ENCODE data around the gene DDR1.

The DDR1 gene

DNA sequence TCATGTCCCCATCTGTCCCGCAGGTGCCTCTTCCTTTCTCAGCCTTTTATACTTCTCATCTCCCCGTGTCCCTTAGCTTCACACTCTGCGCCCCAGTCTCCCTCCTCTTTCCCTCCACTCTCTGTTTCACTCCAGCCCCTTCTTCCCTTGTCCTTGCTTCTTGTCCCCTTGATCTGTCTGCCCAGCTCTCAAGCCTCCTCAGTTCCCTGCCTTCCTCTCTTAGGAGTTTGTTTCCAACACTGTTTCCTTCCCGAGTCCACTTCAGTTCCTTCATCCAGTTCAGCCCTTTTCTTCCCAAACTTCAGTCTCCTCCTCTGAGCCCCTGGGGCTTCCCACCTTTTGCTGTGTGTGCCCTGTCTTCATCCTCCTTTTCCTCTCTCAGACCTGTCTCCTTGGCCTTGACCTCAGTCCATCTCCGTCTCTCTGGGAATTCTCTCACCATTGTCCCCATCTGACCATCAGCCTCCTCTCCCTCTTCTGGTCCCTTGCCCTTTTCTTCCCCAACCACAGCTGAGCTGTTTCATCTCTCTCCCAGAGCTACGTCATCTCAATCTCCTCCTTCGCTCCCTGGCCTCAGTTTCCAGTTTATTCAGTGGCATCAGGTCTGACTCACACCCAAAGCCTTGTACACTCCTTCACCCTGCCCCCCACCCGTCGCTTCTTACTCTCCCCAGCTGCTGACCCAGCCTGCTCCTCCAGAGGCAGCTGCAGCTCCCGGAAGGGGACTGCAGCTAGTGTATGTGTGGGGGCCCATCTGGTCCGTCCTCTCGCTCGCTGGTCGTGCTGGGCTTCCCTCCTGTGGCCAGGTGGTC is 2.7 kb upstream of the DDR1 start:
- DNase-seq (ENCODE audit: low spot score): no peak

- DNase-seq (ENCODE audit: low spot score): no peak
These were observed 2.0 kb upstream of the DDR1 start for GRCh38 chr6:30882204-30882758.

- DNase-seq (ENCODE audit: low spot score): no peak
These were observed 1.3 kb upstream of the DDR1 start for GRCh38 chr6:30882759-30883684.

GRCh38 chr6:30884521-30885480 is 482 bp downstream of the DDR1 start:
- DNase-seq (ENCODE audit: low spot score): no peak

DNA sequence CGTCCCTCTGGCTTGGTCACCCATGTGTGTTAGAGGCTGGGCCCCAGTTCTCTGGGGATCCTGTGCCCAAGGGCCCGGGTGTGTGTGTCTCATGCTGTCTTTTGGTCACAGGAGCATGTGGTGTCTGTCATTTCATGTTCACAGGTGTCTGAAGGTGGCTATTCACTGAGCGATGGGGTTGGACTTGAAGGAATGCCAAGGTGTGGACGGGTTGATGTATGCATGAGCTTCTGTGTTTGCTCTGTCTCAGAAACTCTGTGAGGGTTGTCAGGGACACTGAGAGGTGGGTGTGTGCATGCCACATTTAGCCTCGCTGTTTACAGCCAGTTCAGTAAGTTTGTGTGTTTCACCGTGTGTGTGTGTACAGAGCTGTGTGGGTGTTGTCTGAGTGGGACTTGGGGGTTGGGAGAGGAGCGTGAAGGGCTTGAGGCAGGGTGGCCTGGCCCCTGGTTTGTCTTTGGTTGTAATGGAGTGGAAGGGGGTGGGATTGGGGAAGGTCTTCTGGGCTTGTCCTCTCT is 1.2 kb downstream of the DDR1 start:
- DNase-seq (ENCODE audit: low spot score): no peak

- DNase-seq (ENCODE audit: low spot score): no peak
These were observed 1.9 kb downstream of the DDR1 start for GRCh38 chr6:30885999-30886896.

DNA sequence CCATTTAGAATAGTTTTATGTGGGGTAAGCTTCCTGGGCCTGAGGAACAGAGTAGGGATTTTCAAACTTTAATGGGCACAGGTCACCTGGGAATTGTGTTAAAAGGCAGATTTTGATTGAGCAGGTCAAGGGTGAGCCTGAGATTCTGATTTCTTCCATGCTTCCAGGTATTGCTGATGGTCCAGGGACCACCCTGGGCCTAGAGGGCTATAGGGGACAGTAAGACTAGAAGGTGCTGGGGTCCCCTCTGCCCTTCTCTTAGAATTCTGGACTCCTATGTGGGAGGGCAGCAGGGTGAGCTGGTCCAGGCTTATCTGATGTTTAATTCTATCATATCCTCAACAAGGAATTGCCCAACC is 2.6 kb downstream of the DDR1 start:
- no peak for DNase-seq (ENCODE audit: low spot score)

GRCh38 chr6:30887901-30888815 is 3.8 kb downstream of the DDR1 start:
- DNase-seq (ENCODE audit: low spot score): no peak

- no peak for DNase-seq (ENCODE audit: low spot score)
These were observed 4.6 kb downstream of the DDR1 start for GRCh38 chr6:30888816-30889495.

DNA sequence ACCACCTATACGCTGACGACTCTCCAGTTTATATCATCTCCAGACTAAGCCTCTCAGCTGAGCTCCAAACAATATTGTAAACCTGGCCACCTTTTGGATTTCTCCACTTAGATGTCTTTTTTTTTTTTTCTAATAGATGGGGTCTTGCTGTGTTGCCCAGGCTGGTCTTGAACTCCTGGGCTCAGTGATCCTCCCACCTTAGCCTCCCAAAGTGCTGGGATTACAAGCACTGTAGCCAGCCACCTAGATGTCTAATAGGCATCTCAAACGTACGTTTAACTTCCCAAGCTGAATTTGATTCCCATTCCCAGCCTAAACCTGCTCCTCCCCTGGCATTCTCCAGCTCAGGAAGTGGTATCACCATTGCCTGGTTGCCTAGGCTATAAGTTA is 5.2 kb downstream of the DDR1 start:
- no peak for DNase-seq (ENCODE audit: low spot score)

DNA sequence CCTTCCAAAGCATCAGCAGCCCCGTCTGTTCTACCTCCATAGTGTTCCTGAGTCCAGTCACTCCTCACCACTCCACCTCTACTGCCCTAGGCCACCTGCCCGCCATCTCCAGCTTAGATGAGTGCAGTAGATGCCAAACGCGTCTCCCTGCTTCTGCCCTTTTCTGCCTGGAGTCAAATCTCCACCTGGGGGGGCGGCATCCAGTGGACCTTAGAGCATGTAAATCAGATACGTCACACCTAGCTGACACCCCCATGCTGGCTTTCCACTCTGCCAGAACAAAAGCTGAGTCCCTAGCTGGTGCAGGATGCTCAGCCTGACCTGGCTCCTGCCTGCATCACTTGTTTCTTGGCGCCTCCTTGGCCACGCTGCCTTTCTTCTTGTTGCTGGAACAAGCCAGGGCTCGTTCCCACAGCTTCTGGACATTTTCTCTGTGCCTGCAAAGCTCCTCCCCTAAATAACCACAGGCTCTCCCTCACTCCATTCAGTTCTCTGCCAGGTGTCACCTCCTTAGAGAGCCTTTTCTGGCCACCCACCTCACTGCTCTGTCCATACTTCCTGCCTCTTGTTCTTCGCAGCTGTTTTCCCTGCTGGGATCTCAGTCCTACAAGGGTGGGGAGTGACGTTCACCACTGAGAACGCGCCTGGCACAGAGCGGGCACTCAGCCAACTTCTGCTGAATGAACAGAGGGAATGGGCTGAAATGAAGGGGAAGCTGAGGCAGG is 5.8 kb downstream of the DDR1 start:
- no peak for DNase-seq (ENCODE audit: low spot score)

DNA sequence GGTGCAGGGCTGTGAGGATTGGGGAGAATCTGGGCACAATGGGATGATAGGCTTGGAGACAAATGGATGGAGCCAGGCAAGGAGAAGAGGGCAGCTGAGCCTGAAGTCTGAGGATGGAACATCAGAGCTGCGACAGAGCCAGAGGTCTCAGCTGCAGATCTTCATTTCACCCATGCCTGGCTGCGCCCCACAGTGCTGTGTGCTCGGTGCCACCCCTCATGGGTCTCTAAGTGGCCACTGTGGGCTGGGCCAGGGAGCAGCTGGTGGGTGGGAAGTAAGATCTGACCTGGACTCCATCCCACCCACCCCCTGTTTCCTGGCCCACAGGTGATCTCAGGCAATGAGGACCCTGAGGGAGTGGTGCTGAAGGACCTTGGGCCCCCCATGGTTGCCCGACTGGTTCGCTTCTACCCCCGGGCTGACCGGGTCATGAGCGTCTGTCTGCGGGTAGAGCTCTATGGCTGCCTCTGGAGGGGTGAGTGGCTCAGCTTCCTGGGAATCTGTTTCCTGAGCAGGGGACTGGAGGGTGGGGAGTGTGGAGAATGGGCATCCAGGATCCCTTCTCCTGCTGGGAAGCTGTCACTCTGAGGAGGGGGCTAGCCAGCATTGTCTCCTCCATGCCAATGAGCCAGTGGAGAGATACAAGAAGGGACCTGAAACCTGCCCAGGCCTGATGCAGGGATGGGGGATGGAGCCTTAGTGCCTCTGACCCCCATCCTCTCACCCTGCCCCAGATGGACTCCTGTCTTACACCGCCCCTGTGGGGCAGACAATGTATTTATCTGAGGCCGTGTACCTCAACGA is 6.5 kb downstream of the DDR1 start:
- DNase-seq (ENCODE audit: low spot score): no peak

GRCh38 chr6:30891450-30891723 is 7.1 kb downstream of the DDR1 start:
- no peak for DNase-seq (ENCODE audit: low spot score)

DNA sequence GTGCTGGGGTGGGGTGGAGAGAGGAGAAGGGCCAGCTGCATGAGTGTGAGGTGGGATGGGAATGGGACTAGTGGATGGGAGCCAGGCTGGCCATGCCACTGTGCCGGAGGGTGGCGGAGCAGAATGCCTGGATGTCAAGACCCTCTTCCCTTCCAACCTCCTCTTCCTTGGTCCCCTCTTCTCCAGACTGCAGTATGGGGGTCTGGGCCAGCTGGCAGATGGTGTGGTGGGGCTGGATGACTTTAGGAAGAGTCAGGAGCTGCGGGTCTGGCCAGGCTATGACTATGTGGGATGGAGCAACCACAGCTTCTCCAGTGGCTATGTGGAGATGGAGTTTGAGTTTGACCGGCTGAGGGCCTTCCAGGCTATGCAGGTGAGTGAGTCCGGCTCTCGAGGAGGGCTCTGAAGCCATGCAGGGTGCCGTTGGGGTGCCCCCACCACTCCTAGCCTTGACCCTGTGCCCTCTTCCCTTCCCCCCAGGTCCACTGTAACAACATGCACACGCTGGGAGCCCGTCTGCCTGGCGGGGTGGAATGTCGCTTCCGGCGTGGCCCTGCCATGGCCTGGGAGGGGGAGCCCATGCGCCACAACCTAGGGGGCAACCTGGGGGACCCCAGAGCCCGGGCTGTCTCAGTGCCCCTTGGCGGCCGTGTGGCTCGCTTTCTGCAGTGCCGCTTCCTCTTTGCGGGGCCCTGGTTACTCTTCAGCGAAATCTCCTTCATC is 7.7 kb downstream of the DDR1 start:
- DNase-seq (ENCODE audit: low spot score): no peak

GRCh38 chr6:30893001-30893591 is 8.8 kb downstream of the DDR1 start:
- DNase-seq (ENCODE audit: low spot score): no peak

DNA sequence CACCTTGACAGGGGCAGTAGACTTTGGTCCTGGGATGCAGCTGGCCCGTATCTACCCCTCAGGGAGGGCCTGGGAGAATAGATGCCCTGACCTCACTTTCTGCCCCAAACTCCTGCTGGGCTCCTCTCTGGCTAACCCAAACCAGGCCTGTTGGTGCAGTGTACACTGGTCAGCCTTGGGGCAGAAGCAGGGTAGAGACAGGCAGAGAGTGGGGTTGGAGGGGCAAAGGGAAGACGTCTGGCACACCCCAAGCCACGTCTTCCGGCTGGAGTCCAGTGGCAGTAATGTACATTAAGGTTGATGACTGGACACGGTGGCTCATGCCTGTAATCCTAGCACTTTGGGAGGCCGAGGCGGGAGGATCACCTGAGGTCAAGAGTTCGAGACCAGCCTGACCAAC is 9.3 kb downstream of the DDR1 start:
- no peak for DNase-seq (ENCODE audit: low spot score)
